ENCODE measurements around the gene POU3F1. TPM values are rescaled to one million over a fixed set of nuclear protein-coding genes. Genes with fewer than 3 reads are reported as not detected.
A peak's percentile ranks its signal among the peaks of the same experiment; 100 is the strongest.

The POU3F1 gene
- total and polyA plus RNA-seq, 10 of the 15 experiments (the other 5 are each of a cell fraction or from before 2014, with no cell fraction given), result 0.04 to 0.53 (median 0.10) TPM; not detected in 3

DNA sequence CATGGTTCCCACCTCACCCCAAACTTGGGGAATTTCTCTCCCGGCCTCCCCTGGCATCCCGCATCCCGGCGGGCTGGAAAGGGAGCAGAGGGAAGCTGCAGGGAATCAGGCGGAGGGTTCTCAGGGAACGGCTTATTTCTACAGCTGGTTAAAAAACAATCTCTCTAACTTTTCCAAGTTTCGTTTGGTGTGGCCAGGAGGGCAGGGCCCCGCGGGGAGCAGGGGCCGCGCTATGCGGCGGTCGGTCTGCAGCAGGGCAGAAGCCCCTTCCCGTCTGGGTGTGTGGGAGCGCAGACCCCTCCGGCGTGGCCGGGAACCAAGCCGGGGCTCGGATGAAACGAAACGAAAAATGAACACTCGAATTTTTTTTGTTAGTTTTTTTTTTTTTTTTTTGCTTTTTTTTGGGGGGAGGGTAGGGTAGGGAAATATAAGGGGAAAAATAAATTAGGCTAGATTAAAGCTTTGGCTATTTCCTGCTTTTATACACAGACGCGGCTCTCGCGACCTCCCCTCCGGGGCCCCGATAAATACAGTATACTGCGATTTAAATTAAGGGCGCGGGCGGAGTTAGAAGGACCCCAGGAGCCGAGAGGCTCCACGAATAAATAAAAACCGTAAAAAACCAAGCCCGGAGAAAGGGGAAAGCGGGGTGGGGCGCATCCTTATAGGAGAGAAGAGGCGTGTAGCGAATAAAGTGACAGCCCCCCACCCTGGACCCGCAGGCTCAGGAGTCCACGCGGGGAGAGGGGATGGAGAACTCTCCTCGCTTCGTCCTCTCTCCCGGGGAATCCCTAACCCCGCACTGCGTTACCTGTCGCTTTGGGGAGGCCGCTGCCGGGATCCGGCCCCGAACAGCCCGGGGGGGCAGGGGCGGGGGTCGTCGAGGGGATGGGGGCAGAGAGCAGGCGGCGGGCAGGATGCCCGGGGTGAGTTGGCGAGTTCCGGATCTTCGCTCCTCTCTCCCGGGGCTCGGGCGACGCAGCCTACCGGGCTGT lies 2.1 kb downstream of the POU3F1 start:
- H3K9me3 ChIP-seq (replicated peaks; ENCODE audit: control insufficient read depth, insufficient read depth, low read length), result no peaks in the 10 kb centered on the region
- intact Hi-C loops (cut with micrococcal nuclease; ENCODE audit: unreplicated experiment), result loop anchor here (2.0 to 5.0 kb wide), 2 partner anchors 542 to 773 kb away; no protein-coding TSS in a partner anchor

More for the DNA sequence above, 2.1 kb downstream of the POU3F1 start:
- H4K20me1 ChIP-seq (ENCODE audit: control insufficient read depth, insufficient read depth), result no peaks in the 10 kb centered on the region; the same call in 1 of the 2 replicates
- ChIA-PET SMC1A (ENCODE audit: uncharacterized antibody, unreplicated experiment) (interaction anchor here (0.8 to 23.8 kb wide), 6 partner anchors 9 to 27 kb away, joined by 3 to 316 read pairs (median 3); no protein-coding TSS in a partner anchor), RAD21 (ENCODE audit: unreplicated experiment) (interaction anchor here (8.2 kb wide), 1 partner anchor 26 kb away, joined by 123 read pairs; no protein-coding TSS in a partner anchor), POLR2A (interaction anchor here (0.7 to 1.1 kb wide), 2 partner anchors 18 to 697 kb away, joined by 3 to 7 read pairs; no protein-coding TSS in a partner anchor), CTCF (interaction anchor here (1.0 to 11.0 kb wide), 3 partner anchors 11 to 55 kb away, joined by 3 to 179 read pairs (median 6); no protein-coding TSS in a partner anchor)
- H2AFZ ChIP-seq (ENCODE audit: control insufficient read depth, low read depth, low read length), result no peak overlapping the region
- in situ Hi-C loops (cut with MboI), result loop anchor here (25.0 kb wide), 1 partner anchor 543 kb away; no protein-coding TSS in a partner anchor
- H3K27ac ChIP-seq (ENCODE audit: control insufficient read depth, insufficient read depth), result no peak overlapping the region
- WGBS (ENCODE audit: insufficient coverage, insufficient replicate concordance, low lambda C conversion rate, missing lambda C conversion rate), result 1% methylated on average over 53 of the region's 70 CpGs
- no peaks in the 10 kb centered on the region; the same call in 1 of the 2 replicates for H3K4me1 ChIP-seq (ENCODE audit: control insufficient read depth, insufficient read depth, low read length)
- peak overlapping the region; percentile 48; the same call in 1 of the 2 replicates for H3K4me2 ChIP-seq (ENCODE audit: control insufficient read depth, insufficient read depth)
- TF ChIP-seq SUZ12 (IDR thresholded peaks at IDR 0.05; ENCODE audit: unreplicated experiment) (peak; percentile 83), ZNF384 (IDR thresholded peaks at IDR 0.05; ENCODE audit: borderline replicate concordance, low read depth, low read length) (0 out of 2 replicates have a peak, but pooled peaks have one; percentile 25), MTA2 (IDR thresholded peaks at IDR 0.05; ENCODE audit: low read depth) (no peak), BMI1 (IDR thresholded peaks at IDR 0.05; ENCODE audit: borderline replicate concordance) (peak; percentile 86)
- H3K9ac ChIP-seq (ENCODE audit: control insufficient read depth, insufficient read depth, low read length), result no peak overlapping the region
- peaks cover 9 to 13% of the 10 kb centered on the region in 2 experiments for H3K27me3 ChIP-seq (replicated peaks in 1 of 2; ENCODE audit: control insufficient read depth in 2 of 2, insufficient read depth in 2 of 2, low read length in 1 of 2)
- BruUV-seq (replicated peaks), result TSS peak; percentile 76
- H3K36me3 ChIP-seq (ENCODE audit: control insufficient read depth in 2 of 2, insufficient read depth in 2 of 2, low read length in 1 of 2), result no peaks in the 10 kb centered on the region
- FAIRE-seq (no peak), DNase-seq (ENCODE audit: low read depth, low spot score) (no peak), ATAC-seq (no peak)
- no peaks in the 10 kb centered on the region for H3K79me2 ChIP-seq (ENCODE audit: control insufficient read depth, insufficient read depth, low read length)
- peak overlapping the region; percentile 57 for H3K4me3 ChIP-seq

Data from GM12878 (cell line).